HFFc6 (cell line): ENCODE data around the gene SOWAHD. TPM values are rescaled to one million over a fixed set of nuclear protein-coding genes. Genes with fewer than 3 reads are reported as not detected.
"Not testable (repeated sequence)": the region's sequence is repeated elsewhere in the genome, so short reads cannot be mapped to it uniquely, and the experiment has no call there.

Source experiments
- DNase-seq: peaks from one replicate; pipeline ENCODE4 v3.0.0-alpha.2; 2018
- H3K27ac Mint-ChIP-seq: 2 replicates; pipeline ENCODE4 v1.8.0; 2020; ENCODE audit warnings: mild to moderate bottlenecking, mixed read lengths
- H3K27me3 Mint-ChIP-seq: 2 replicates; pipeline ENCODE4 v1.8.0; 2021; ENCODE audit warnings: mild to moderate bottlenecking, moderate library complexity, mixed read lengths; ENCODE audit not compliant: insufficient read depth
- H3K36me3 Mint-ChIP-seq: 2 replicates; pipeline ENCODE4 v1.8.0; 2021; ENCODE audit warnings: low read depth, mixed read lengths
- H3K4me1 Mint-ChIP-seq: 2 replicates; pipeline ENCODE4 v1.8.0; 2020; ENCODE audit warnings: low read depth, mixed read lengths
- H3K4me3 Mint-ChIP-seq: 2 replicates; pipeline ENCODE4 v1.8.0; 2020; ENCODE audit warnings: mild to moderate bottlenecking, moderate library complexity, mixed read lengths
- H3K9me3 Mint-ChIP-seq: 2 replicates; pipeline ENCODE4 v1.8.0; 2020; ENCODE audit warnings: mild to moderate bottlenecking, mixed read lengths
- total RNA-seq, 6 experiments: library from RNA; stranded (reverse); fragmentation: NEBNext Ultra II Directional; extraction: Animal tissue kit (Norgen Biotek cat#: 25700); gene quantifications; 2 replicates in 1 of 6; 3 replicates in 5 of 6; pipeline ENCODE4 v1.2.3, GENCODE V29; 2021
- TF ChIP-seq, protein P1 (sequence below): fragments of 200-600 bp; sonication (generic); IDR thresholded peaks from 2 replicates; pipeline ENCODE4 v1.5.0; 2021; ENCODE audit warnings: antibody characterized with exemption, mild to moderate bottlenecking

Gene SOWAHD
- total RNA-seq, 6 experiments from 2014 or later: 0.12 to 0.29 (median 0.24) TPM; not detected in 1

- Mint-ChIP-seq H3K4me3 (no peak overlapping the region), H3K27me3 (no peaks in the 10 kb centered on the region; the same call in none of the 2 replicates), H3K36me3 (no peaks in the 10 kb centered on the region), H3K9me3 (no peaks in the 10 kb centered on the region), H3K4me1 (peaks cover 15% of the 10 kb centered on the region), H3K27ac (no peak overlapping the region)
- DNase-seq: no peak
- TF ChIP-seq, protein P1, sequence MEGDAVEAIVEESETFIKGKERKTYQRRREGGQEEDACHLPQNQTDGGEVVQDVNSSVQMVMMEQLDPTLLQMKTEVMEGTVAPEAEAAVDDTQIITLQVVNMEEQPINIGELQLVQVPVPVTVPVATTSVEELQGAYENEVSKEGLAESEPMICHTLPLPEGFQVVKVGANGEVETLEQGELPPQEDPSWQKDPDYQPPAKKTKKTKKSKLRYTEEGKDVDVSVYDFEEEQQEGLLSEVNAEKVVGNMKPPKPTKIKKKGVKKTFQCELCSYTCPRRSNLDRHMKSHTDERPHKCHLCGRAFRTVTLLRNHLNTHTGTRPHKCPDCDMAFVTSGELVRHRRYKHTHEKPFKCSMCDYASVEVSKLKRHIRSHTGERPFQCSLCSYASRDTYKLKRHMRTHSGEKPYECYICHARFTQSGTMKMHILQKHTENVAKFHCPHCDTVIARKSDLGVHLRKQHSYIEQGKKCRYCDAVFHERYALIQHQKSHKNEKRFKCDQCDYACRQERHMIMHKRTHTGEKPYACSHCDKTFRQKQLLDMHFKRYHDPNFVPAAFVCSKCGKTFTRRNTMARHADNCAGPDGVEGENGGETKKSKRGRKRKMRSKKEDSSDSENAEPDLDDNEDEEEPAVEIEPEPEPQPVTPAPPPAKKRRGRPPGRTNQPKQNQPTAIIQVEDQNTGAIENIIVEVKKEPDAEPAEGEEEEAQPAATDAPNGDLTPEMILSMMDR: no peak
Measured at GRCh38 chrX:119759248-119759766, 919 bp downstream of the SOWAHD start.

GRCh38 chrX:119760026-119760877 is 1.9 kb downstream of the SOWAHD start:
- H3K27ac Mint-ChIP-seq: no peak overlapping the region
- DNase-seq: no peak
- peaks cover 15% of the 10 kb centered on the region for H3K4me1 Mint-ChIP-seq
- no peaks in the 10 kb centered on the region; the same call in 1 of the 2 replicates for H3K27me3 Mint-ChIP-seq
- H3K4me3 Mint-ChIP-seq: no peak overlapping the region
- TF ChIP-seq, protein P1: no peak
- H3K9me3 Mint-ChIP-seq: no peaks in the 10 kb centered on the region
- no peaks in the 10 kb centered on the region for H3K36me3 Mint-ChIP-seq

- Mint-ChIP-seq H3K36me3 (no peaks in the 10 kb centered on the region), H3K9me3 (no peaks in the 10 kb centered on the region), H3K27me3 (no peaks in the 10 kb centered on the region; the same call in 1 of the 2 replicates), H3K4me3 (peak overlapping the region; percentile 56), H3K27ac (peak overlapping the region; percentile 91), H3K4me1 (peaks cover 15% of the 10 kb centered on the region)
- no peak for DNase-seq
- TF ChIP-seq, protein P1: no peak
Measured at GRCh38 chrX:119762718-119763117, 4.3 kb downstream of the SOWAHD start.

GRCh38 chrX:119763181-119763580 is 4.8 kb downstream of the SOWAHD start:
- Mint-ChIP-seq H3K4me3 (peak overlapping the region; percentile 56), H3K9me3 (no peaks in the 10 kb centered on the region), H3K36me3 (no peaks in the 10 kb centered on the region), H3K4me1 (peaks cover 15% of the 10 kb centered on the region), H3K27me3 (no peaks in the 10 kb centered on the region; the same call in 1 of the 2 replicates), H3K27ac (peak overlapping the region; percentile 91)
- TF ChIP-seq, protein P1: no peak
- DNase-seq: peak; percentile 82

DNA sequence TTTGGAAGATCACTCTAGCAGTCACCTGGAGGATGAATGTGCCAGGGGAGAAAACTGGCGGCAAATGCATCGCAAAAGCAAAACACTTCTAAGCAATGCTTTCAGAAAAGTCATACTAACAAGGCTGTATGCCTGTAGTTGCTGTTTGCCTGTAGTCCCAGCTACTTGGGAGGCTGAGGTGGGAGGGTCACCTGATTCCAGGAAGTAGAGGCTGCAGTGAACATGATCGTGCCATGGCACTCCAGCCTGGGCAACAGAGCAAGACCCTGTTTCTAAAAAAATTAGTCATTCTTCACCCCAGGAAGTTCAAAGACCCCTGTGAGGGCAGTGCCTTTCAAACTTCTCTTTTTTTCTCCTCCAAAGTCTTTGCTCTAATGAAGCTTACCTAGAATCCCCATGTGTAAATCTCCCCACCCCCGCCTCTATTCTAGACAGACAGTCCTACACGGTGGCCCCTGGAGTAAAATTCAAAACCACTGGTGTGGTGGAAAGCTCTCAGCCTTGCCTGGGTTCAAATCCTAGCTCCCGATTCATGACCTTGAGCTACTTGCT is 5.5 kb downstream of the SOWAHD start:
- peak overlapping the region; percentile 91 for H3K27ac Mint-ChIP-seq
- DNase-seq: no peak
- H3K36me3 Mint-ChIP-seq: peaks cover 3% of the 10 kb centered on the region; the same call in 1 of the 2 replicates
- no peaks in the 10 kb centered on the region for H3K9me3 Mint-ChIP-seq
- TF ChIP-seq, protein P1: no peak
- H3K4me3 Mint-ChIP-seq: 0 out of 2 replicates have a peak overlapping the region, but pooled peaks have one; percentile 56
- no peaks in the 10 kb centered on the region; the same call in 1 of the 2 replicates for H3K27me3 Mint-ChIP-seq
- H3K4me1 Mint-ChIP-seq: peaks cover 19% of the 10 kb centered on the region

- not testable (repeated sequence) for DNase-seq, H3K9me3 Mint-ChIP-seq, H3K27ac Mint-ChIP-seq, H3K4me3 Mint-ChIP-seq, H3K27me3 Mint-ChIP-seq, H3K36me3 Mint-ChIP-seq, H3K4me1 Mint-ChIP-seq
Measured at GRCh38 chrX:119768436-119768835, 10.0 kb downstream of the SOWAHD start.

- not testable (repeated sequence) for H3K36me3 Mint-ChIP-seq, DNase-seq, H3K9me3 Mint-ChIP-seq, H3K4me1 Mint-ChIP-seq, H3K27me3 Mint-ChIP-seq, H3K4me3 Mint-ChIP-seq, H3K27ac Mint-ChIP-seq
Measured at GRCh38 chrX:119769388-119769787, 11.0 kb downstream of the SOWAHD start.
